ENCODE measurements around the gene C12orf42.

The C12orf42 gene

DNA sequence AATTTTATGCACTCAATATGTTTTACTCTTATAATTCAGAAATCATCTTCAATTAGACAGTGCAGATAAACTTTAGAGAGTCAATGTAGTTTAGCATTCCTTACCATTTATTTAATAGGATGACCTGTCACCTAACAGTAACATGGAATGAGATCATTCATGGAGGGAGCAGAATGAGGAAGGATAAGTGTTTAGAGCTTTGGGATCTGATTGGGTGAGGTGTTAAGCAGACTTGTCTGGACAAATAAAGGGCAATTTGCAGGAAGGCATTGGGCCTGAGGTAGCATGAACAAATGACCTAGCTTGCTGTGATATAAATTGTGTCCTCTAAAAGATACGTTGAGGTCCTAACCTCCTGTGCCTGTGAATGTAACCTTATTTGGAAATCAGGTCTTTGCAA is 187.4 kb downstream of the C12orf42 start:
- no peak for TF ChIP-seq CTCF (IDR thresholded peaks at IDR 0.05; ENCODE audit: low read depth, low read length)
- no peak overlapping the region for H3K4me3 ChIP-seq (ENCODE audit: low read depth, low read length)

- no peak for TF ChIP-seq CTCF (IDR thresholded peaks at IDR 0.05; ENCODE audit: low read depth, low read length)
- no peak overlapping the region for H3K4me3 ChIP-seq (ENCODE audit: low read depth, low read length)
Measured at GRCh38 chr12:103303484-103303883, 192.3 kb downstream of the C12orf42 start.

DNA sequence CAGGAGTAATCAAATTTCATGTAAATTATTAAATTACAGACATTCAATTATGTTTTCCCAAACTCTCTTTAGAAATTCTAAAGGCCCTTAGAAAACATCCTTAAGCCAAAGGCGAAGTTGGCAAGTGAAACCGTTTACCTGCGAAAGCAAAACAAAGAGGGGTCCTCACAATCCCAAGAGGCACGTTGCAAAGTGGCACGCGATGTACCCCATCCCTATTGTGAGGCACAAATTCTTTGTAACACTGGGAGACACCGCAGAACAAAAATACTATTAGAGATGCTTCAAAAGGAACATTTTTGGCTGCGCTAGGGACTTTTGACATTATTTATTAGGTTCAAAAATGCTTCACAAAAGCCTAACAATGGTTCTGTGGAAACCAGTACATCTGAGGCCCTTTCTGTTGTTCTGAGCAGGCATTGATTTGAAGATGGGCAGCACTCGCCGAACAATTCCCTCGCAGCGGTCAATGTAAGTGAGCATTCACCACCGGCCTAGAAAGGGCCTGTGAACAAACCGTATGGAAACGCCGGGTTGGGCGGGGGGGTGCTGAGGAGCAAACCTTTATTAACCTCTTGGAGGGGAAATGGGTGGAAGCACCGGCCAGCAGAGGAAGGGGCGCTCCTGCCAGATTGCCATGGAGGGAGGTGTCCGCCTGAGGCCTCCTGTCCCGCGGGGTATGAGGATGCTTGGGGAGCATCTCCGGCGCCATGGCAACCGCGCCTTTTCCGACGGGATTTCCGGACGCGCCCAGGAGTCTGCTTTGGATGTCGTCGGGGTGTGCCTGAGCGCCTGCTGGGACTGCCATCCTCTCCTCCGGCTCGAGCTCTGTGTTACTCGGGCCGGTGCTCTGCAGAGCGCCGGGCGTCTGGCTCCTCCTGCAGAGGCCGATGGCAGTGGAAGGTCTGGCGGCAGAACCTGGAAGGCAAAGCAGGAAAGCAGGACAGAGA is 193.9 kb downstream of the C12orf42 start:
- TF ChIP-seq CTCF (IDR thresholded peaks at IDR 0.05; ENCODE audit: low read depth, low read length): no peak
- H3K4me3 ChIP-seq (ENCODE audit: low read depth, low read length): no peak overlapping the region

DNA sequence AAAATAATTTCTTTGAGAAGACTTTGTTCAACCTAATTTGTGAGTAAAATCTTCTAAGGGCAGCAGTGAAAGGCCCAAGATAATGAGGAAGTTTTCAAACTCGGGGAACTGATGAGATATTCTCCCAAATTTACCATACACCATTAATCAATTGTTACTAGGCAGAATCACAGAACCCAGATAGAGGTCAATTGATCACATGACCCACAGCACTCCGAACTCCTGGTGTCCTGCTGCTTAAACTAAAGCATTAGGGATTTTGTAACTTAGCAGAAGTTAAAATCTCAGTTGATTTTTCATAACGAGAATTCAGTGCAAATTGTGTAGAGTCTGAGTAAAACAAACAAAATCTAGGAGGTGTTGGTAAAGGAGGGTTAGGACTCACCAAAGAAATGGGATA is 207.8 kb downstream of the C12orf42 start:
- TF ChIP-seq CTCF (IDR thresholded peaks at IDR 0.05; ENCODE audit: low read depth, low read length): no peak
- H3K4me3 ChIP-seq (ENCODE audit: low read depth, low read length): no peak overlapping the region

GRCh38 chr12:103282124-103282523 is 213.6 kb downstream of the C12orf42 start:
- TF ChIP-seq CTCF (IDR thresholded peaks at IDR 0.05; ENCODE audit: low read depth, low read length): no peak
- H3K4me3 ChIP-seq (ENCODE audit: low read depth, low read length): no peak overlapping the region

DNA sequence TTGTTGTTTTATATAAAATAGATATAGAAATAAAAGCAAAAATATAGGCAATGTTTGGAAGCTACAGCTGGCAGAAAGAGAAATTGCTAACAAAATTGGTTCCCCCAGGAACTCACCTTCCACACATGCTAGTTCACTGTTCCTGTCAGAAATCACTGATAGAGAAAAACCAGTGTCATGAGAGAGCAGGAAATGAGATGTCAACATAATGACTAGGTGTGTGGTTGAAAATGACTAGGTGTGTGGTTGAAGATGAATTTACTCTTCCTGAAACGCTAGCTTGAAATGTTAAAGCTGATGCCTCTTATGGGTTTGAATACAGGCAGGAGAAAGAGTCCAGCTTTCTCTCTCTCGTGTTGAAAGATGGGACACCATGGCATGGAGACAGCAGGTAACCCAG is 216.3 kb downstream of the C12orf42 start:
- no peak for TF ChIP-seq CTCF (IDR thresholded peaks at IDR 0.05; ENCODE audit: low read depth, low read length)
- no peak overlapping the region for H3K4me3 ChIP-seq (ENCODE audit: low read depth, low read length)

- TF ChIP-seq CTCF (IDR thresholded peaks at IDR 0.05; ENCODE audit: low read depth, low read length): no peak
- no peak overlapping the region for H3K4me3 ChIP-seq (ENCODE audit: low read depth, low read length)
Measured at GRCh38 chr12:103278329-103278728, 217.4 kb downstream of the C12orf42 start.
